Prostate gland (tissue), 2 donors: ENCODE measurements around the gene APOL4.

ENCODE experiments used
- CTCF ChIP-seq, 4 experiments: fragments of 200-600 bp in 2 of 4; fragments of 450-650 bp in 2 of 4; sonication (generic) in 2 of 4; IDR thresholded peaks; 1 replicate in 3 of 4; 2 replicates in 1 of 4; pipeline ENCODE4 v1.5.1; 2016 to 2019; ENCODE audit warnings: antibody characterized with exemption in 4 of 4, mild to moderate bottlenecking in 2 of 4, moderate library complexity in 2 of 4
- POLR2A ChIP-seq: fragments of 450-650 bp; IDR thresholded peaks from one replicate; pipeline ENCODE4 v1.6.1; 2016; ENCODE audit warnings: antibody characterized with exemption, mild to moderate bottlenecking

GRCh38 chr22:36197065-36197440 lies 4.6 kb downstream of the APOL4 start:
- TF ChIP-seq POLR2A, result no peak
- no peak for TF ChIP-seq CTCF (IDR thresholded peaks at IDR 0.05)
